ENCODE results near the gene DNAH1.

DNAH1 gene

GRCh38 chr3:52343946-52344600 lies 28.0 kb downstream of the DNAH1 start:
- DNase-seq, result no peak

GRCh38 chr3:52345521-52346109 lies 29.5 kb downstream of the DNAH1 start:
- no peak for DNase-seq

GRCh38 chr3:52346623-52347530 lies 30.8 kb downstream of the DNAH1 start:
- DNase-seq, result no peak

GRCh38 chr3:52347716-52348635 lies 31.9 kb downstream of the DNAH1 start:
- DNase-seq, result no peak

GRCh38 chr3:52349131-52349530 lies 33.0 kb downstream of the DNAH1 start:
- DNase-seq, result no peak

- DNase-seq, result no peak
Observed at GRCh38 chr3:52349611-52350395, 33.7 kb downstream of the DNAH1 start.

GRCh38 chr3:52350416-52350815 lies 34.3 kb downstream of the DNAH1 start:
- DNase-seq, result no peak

- DNase-seq, result no peak
Observed at GRCh38 chr3:52350981-52351761, 35.1 kb downstream of the DNAH1 start.

GRCh38 chr3:52351762-52352368 lies 35.7 kb downstream of the DNAH1 start:
- DNase-seq, result no peak

- no peak for DNase-seq
Observed at GRCh38 chr3:52352566-52352965, 36.4 kb downstream of the DNAH1 start.

- no peak for DNase-seq
Observed at GRCh38 chr3:52353291-52353855, 37.3 kb downstream of the DNAH1 start.

- DNase-seq, result no peak
Observed at GRCh38 chr3:52354676-52355075, 38.6 kb downstream of the DNAH1 start.

GRCh38 chr3:52355526-52355925 lies 39.4 kb downstream of the DNAH1 start:
- no peak for DNase-seq

- DNase-seq, result no peak
Observed at GRCh38 chr3:52356126-52356525, 40.0 kb downstream of the DNAH1 start.

- DNase-seq, result no peak
Observed at GRCh38 chr3:52357151-52358080, 41.3 kb downstream of the DNAH1 start.

GRCh38 chr3:52358362-52358940 lies 42.3 kb downstream of the DNAH1 start:
- DNase-seq, result no peak

- DNase-seq, result no peak
Observed at GRCh38 chr3:52359116-52359855, 43.2 kb downstream of the DNAH1 start.

- no peak for DNase-seq
Observed at GRCh38 chr3:52361011-52361410, 44.9 kb downstream of the DNAH1 start.

All from activated naive CD4-positive, alpha-beta T cell (primary cell).